Astrocyte of the hippocampus (primary cell): Measurements from ENCODE around the gene TET2.

Experiments
- DNase-seq: peaks from one replicate; pipeline ENCODE4 v3.0.0; 2011; ENCODE audit warnings: low read depth, low spot score

The TET2 gene

GRCh38 chr4:105234582-105234981, 87.9 kb downstream of the TET2 start:
- peak; percentile 6 for DNase-seq

GRCh38 chr4:105236202-105236915, 89.7 kb downstream of the TET2 start:
- DNase-seq: no peak

- no peak for DNase-seq
Measured at GRCh38 chr4:105236916-105237311, 90.2 kb downstream of the TET2 start.

GRCh38 chr4:105240037-105240436, 93.4 kb downstream of the TET2 start:
- no peak for DNase-seq

- peak; percentile 59 for DNase-seq
Measured at GRCh38 chr4:105241451-105241850, 94.8 kb downstream of the TET2 start.

- DNase-seq: no peak
Measured at GRCh38 chr4:105243446-105243845, 96.8 kb downstream of the TET2 start.

GRCh38 chr4:105246712-105247111, 100.0 kb downstream of the TET2 start:
- DNase-seq: peak; percentile 24

- DNase-seq: no peak
Measured at GRCh38 chr4:105248613-105249012, 101.9 kb downstream of the TET2 start.

- no peak for DNase-seq
Measured at GRCh38 chr4:105257817-105258495, 111.3 kb downstream of the TET2 start.

GRCh38 chr4:105265689-105266088, 119.0 kb downstream of the TET2 start:
- DNase-seq: no peak

- DNase-seq: no peak
Measured at GRCh38 chr4:105267280-105267679, 120.6 kb downstream of the TET2 start.

GRCh38 chr4:105272002-105272401, 125.3 kb downstream of the TET2 start:
- no peak for DNase-seq

GRCh38 chr4:105273230-105273629, 126.6 kb downstream of the TET2 start:
- DNase-seq: no peak

GRCh38 chr4:105274090-105274489, 127.4 kb downstream of the TET2 start:
- DNase-seq: no peak

GRCh38 chr4:105274504-105274903, 127.8 kb downstream of the TET2 start:
- no peak for DNase-seq

- DNase-seq: no peak
Measured at GRCh38 chr4:105276361-105277104, 129.9 kb downstream of the TET2 start.

GRCh38 chr4:105277702-105278101, 131.0 kb downstream of the TET2 start:
- DNase-seq: no peak

- no peak for DNase-seq
Measured at GRCh38 chr4:105279314-105279713, 132.6 kb downstream of the TET2 start.

- peak; percentile 85 for DNase-seq
Measured at GRCh38 chr4:105280338-105281123, 133.9 kb downstream of the TET2 start.

GRCh38 chr4:105281124-105281415, 134.4 kb downstream of the TET2 start:
- DNase-seq: no peak

- no peak for DNase-seq
Measured at GRCh38 chr4:105282489-105282888, 135.8 kb downstream of the TET2 start.

- DNase-seq: peak; percentile 43
Measured at GRCh38 chr4:105283501-105283900, 136.8 kb downstream of the TET2 start.
